Nephron (organoid): Measurements from ENCODE around the gene ERCC2.

Source experiments
- H3K27ac Mint-ChIP-seq, 3 experiments: 2 replicates each; pipeline ENCODE4 v1.8.0; 2020; ENCODE audit warnings: mixed read lengths in 3 of 3, mild to moderate bottlenecking in 2 of 3, moderate library complexity in 1 of 3
- H3K27me3 Mint-ChIP-seq: 2 replicates; pipeline ENCODE4 v1.8.0; 2021; ENCODE audit warnings: low read depth, mild to moderate bottlenecking, moderate library complexity, mixed read lengths
- H3K36me3 Mint-ChIP-seq: 2 replicates; pipeline ENCODE4 v1.8.0; 2020; ENCODE audit warnings: low read depth, mixed read lengths
- H3K4me1 Mint-ChIP-seq: 2 replicates; pipeline ENCODE4 v1.8.0; 2020; ENCODE audit warnings: mixed read lengths
- H3K4me3 Mint-ChIP-seq, 3 experiments: 2 replicates each; pipeline ENCODE4 v1.8.0; 2020; ENCODE audit warnings: mild to moderate bottlenecking in 3 of 3, mixed read lengths in 3 of 3, moderate library complexity in 2 of 3
- H3K9me3 Mint-ChIP-seq: 2 replicates; pipeline ENCODE4 v1.8.0; 2020; ENCODE audit warnings: mixed read lengths
- CTCF ChIP-seq, 3 experiments: fragments of 200-600 bp; sonication (generic); IDR thresholded peaks; one replicate each; pipeline ENCODE4 v1.5.0; 2021; ENCODE audit warnings: antibody characterized with exemption in 3 of 3; ENCODE audit not compliant: unreplicated experiment in 3 of 3

ERCC2 gene

GRCh38 chr19:45349430-45349941 lies 20.9 kb downstream of the ERCC2 start:
- Mint-ChIP-seq H3K27ac (no peak overlapping the region), H3K4me1 (no peaks in the 10 kb centered on the region), H3K4me3 (no peak overlapping the region), H3K36me3 (peaks cover 13% of the 10 kb centered on the region), H3K9me3 (no peaks in the 10 kb centered on the region), H3K27me3 (peaks cover 23% of the 10 kb centered on the region)
- TF ChIP-seq CTCF (IDR thresholded peaks at IDR 0.05; ENCODE audit: unreplicated experiment in 3 of 3): no peak

GRCh38 chr19:45349126-45349415 lies 21.3 kb downstream of the ERCC2 start:
- no peak for TF ChIP-seq CTCF (IDR thresholded peaks at IDR 0.05; ENCODE audit: unreplicated experiment in 3 of 3)
- Mint-ChIP-seq H3K36me3 (peaks cover 9% of the 10 kb centered on the region), H3K27me3 (peaks cover 27% of the 10 kb centered on the region), H3K9me3 (no peaks in the 10 kb centered on the region), H3K27ac (no peak overlapping the region), H3K4me3 (no peak overlapping the region), H3K4me1 (no peaks in the 10 kb centered on the region)

GRCh38 chr19:45348367-45349125 lies 21.8 kb downstream of the ERCC2 start:
- no peak for TF ChIP-seq CTCF (IDR thresholded peaks at IDR 0.05; ENCODE audit: unreplicated experiment in 3 of 3)
- Mint-ChIP-seq H3K4me1 (no peaks in the 10 kb centered on the region), H3K27ac (no peak overlapping the region), H3K27me3 (peaks cover 32% of the 10 kb centered on the region), H3K4me3 (no peak overlapping the region), H3K36me3 (peaks cover 5% of the 10 kb centered on the region), H3K9me3 (no peaks in the 10 kb centered on the region)

GRCh38 chr19:45347570-45348366 lies 22.6 kb downstream of the ERCC2 start:
- Mint-ChIP-seq H3K9me3 (no peaks in the 10 kb centered on the region), H3K27ac (no peak overlapping the region), H3K4me3 (no peak overlapping the region), H3K27me3 (peaks cover 34% of the 10 kb centered on the region), H3K36me3 (no peaks in the 10 kb centered on the region), H3K4me1 (no peaks in the 10 kb centered on the region)
- TF ChIP-seq CTCF (IDR thresholded peaks at IDR 0.05; ENCODE audit: unreplicated experiment in 3 of 3): no peak

- Mint-ChIP-seq H3K36me3 (no peaks in the 10 kb centered on the region), H3K27ac (no peak overlapping the region), H3K4me1 (no peaks in the 10 kb centered on the region), H3K4me3 (no peak overlapping the region), H3K27me3 (peaks cover 34% of the 10 kb centered on the region), H3K9me3 (no peaks in the 10 kb centered on the region)
- no peak for TF ChIP-seq CTCF (IDR thresholded peaks at IDR 0.05; ENCODE audit: unreplicated experiment in 3 of 3)
Measured at GRCh38 chr19:45346449-45346848, 23.9 kb downstream of the ERCC2 start.
